GM18526 (cell line): ENCODE results near the gene SLC6A6.

Source experiments
- POLR2A ChIP-seq: IDR thresholded peaks from 3 replicates; pipeline ENCODE4 v1.6.1; 2011; ENCODE audit not compliant: insufficient read length; ENCODE audit errors: extremely low read depth

The SLC6A6 gene

GRCh38 chr3:14368885-14369284 is 33.5 kb upstream of the SLC6A6 start:
- no peak for TF ChIP-seq POLR2A

GRCh38 chr3:14369675-14370669 is 32.4 kb upstream of the SLC6A6 start:
- TF ChIP-seq POLR2A: no peak

GRCh38 chr3:14370720-14371572 is 31.5 kb upstream of the SLC6A6 start:
- no peak for TF ChIP-seq POLR2A

- no peak for TF ChIP-seq POLR2A
Measured at GRCh38 chr3:14371573-14372474, 30.6 kb upstream of the SLC6A6 start.

- TF ChIP-seq POLR2A: no peak
Measured at GRCh38 chr3:14372587-14372986, 29.8 kb upstream of the SLC6A6 start.

- TF ChIP-seq POLR2A: no peak
Measured at GRCh38 chr3:14373753-14374376, 28.5 kb upstream of the SLC6A6 start.

DNA sequence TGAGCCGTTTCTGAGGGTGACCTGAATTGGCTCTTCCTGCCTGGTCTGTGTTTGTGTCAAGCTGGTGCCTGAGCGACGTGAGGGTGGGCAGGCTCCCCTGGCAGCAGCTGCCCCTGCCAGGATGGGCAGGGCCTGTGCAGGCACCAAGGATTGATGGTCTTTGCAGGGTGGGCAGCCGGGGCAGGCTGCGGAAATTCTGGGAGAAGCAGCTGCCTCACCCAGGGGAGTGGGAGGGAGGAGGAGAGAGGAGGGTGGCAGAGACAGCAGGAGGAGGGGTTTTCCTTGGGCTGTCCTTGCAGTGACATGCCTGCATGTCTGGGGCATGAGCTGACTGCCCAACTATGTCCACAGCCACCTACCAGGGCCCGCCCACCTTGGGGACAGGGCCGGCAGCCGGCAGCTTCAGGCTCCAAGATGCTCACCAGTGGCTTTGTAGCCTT is 27.9 kb upstream of the SLC6A6 start:
- TF ChIP-seq POLR2A: no peak

DNA sequence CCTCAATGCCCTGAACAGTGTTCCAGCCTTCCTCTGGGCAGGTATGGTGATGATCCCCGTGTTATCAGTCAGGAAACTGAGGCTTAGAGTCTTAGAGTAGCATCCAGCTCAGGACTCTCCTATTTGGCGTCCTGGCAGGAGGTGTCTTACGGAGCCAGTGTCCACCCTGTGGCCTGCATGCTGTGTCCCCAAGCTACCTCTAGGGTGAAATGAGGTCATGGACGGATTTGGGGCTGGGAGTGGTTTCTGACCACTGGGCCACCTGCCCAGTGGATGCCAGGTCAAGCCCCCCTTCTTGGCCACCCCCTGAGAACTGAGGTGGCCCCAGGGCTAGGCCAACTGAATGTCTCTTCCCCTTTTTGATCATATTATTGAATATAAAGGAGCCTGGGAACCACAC is 27.2 kb upstream of the SLC6A6 start:
- TF ChIP-seq POLR2A: no peak

DNA sequence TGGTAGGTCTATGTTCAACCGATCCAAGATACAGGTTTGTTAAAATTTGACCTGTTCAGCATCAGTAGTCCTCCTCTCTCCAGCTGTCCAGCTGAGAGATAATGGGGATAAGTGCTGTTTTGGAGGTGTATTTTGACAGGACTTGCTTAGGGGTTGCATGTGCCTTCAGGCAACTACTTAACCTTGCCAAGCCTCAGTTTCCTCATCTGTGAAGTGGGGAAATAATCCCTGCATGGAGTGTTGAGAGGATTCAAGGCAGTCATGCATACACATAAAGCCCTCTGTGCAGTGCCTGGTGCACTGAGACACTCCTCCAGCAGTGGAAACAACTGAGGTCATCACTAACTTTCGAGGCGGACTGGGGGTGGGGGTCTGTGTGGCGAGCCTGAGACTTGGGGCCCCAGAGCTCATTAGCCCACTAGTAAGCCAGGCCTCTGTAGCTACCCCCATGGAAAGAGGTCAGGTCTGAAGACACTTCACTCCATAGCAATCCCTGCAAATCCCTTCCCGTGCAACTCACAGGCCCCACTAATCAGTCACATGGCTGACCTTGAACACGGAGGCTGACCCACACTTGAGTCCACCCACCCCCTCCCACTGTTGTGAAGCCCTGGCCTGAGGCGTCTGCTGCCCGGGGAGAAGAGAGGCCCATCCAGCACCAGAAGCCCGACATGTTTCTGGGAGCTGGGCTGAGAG is 25.9 kb upstream of the SLC6A6 start:
- TF ChIP-seq POLR2A: no peak

- no peak for TF ChIP-seq POLR2A
Measured at GRCh38 chr3:14377044-14377837, 25.2 kb upstream of the SLC6A6 start.

GRCh38 chr3:14377838-14378169 is 24.6 kb upstream of the SLC6A6 start:
- no peak for TF ChIP-seq POLR2A

DNA sequence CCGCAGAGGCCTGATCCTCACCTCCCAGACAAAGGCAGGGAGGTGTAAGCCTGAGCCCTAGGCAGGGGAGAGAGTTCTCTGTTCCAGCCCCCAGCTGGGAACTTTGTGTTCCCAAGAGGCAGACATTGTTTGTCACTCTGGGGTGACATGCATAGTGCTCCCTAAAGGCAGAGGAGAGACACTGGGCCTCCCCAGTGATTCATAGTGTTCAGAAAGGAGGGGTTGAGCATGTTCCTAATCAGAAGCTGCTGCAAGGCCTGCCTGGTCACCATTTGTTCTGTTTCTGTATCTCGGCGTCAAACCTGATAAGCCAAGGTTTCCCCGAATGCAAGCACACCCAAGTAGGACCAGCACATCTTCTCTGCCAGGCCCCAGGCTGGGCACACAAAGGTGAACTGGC is 24.0 kb upstream of the SLC6A6 start:
- TF ChIP-seq POLR2A: no peak

- no peak for TF ChIP-seq POLR2A
Measured at GRCh38 chr3:14379843-14380242, 22.6 kb upstream of the SLC6A6 start.
